Muscle of back (tissue), 11 donors: ENCODE measurements around the gene CDH23. TPM values are rescaled to one million over a fixed set of nuclear protein-coding genes. Genes with fewer than 3 reads are reported as not detected.
A peak's percentile ranks its signal among the peaks of the same experiment; 100 is the strongest.

Experiments
- DNase-seq, 3 donors: peaks; one replicate each; pipeline versions ENCODE4 v3.0.0 to v3.0.0-alpha.2; 2013
- polyA plus RNA-seq, 10 donors: library from polyadenylated mRNA; unstranded; fragments of 120-200 nt; gene quantifications; one replicate each; pipeline ENCODE4 v1.2.1, GENCODE V29; 2013; ENCODE audit not compliant: insufficient read length in 10 of 10

CDH23 gene
- polyA plus RNA-seq, 10 donors: 3.1 to 5.7 (median 4.1) TPM

DNA sequence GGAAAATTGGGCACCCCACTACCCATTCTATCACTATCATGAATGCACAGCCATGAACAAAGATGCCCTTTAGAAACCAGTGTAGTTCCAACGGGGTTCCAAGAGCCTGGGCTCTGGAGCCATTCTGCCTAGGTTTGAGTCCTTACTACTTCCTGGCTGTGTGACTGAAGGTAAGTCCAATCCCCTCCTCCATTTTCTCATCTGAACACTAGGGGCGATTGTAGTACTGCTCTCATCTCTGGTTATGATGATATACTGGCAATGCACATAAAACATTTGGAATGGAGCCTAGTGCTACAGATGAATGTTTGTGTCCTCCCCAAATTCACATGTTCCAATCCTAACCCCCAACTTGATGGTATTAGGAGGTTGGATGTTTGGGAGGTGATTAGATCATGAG is 28.1 kb upstream of the CDH23 start:
- no peak for DNase-seq

GRCh38 chr10:71369602-71370001 is 27.1 kb upstream of the CDH23 start:
- DNase-seq: no peak

DNA sequence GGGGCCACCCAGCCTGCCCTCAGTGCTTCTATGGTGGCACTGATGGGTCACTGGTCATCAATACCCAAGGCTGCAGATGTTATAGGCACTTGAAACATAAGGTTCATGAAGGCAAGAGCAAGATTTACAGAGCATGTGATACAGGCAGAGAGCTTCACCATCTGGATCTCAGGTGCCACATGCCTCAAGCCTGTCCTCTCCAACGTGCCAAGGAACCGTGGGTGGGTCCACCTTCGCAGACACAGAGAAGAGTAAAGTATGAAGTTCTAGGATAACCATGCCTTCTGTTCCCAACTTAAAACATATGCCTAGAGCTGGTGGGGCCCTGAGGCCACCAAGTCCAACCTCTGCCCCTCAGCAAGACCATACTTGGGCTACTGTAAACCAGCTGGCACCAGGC is 26.7 kb upstream of the CDH23 start:
- no peak for DNase-seq

- DNase-seq: peak in 1 of 3 donors; percentile 44
These were observed 25.0 kb upstream of the CDH23 start for GRCh38 chr10:71371750-71372166.

- DNase-seq: no peak
These were observed 23.7 kb upstream of the CDH23 start for GRCh38 chr10:71372882-71373495.

- no peak for DNase-seq
These were observed 22.1 kb upstream of the CDH23 start for GRCh38 chr10:71374481-71375233.

- no peak for DNase-seq
These were observed 20.8 kb upstream of the CDH23 start for GRCh38 chr10:71375952-71376351.

GRCh38 chr10:71378336-71379117 is 18.2 kb upstream of the CDH23 start:
- DNase-seq: no peak

GRCh38 chr10:71379118-71379766 is 17.5 kb upstream of the CDH23 start:
- DNase-seq: no peak

GRCh38 chr10:71380841-71381240 is 15.9 kb upstream of the CDH23 start:
- no peak for DNase-seq

GRCh38 chr10:71381611-71382010 is 15.1 kb upstream of the CDH23 start:
- no peak for DNase-seq

GRCh38 chr10:71382028-71382427 is 14.7 kb upstream of the CDH23 start:
- no peak for DNase-seq

GRCh38 chr10:71382757-71383156 is 14.0 kb upstream of the CDH23 start:
- DNase-seq: no peak

GRCh38 chr10:71383972-71384687 is 12.6 kb upstream of the CDH23 start:
- peak in 2 of 3 donors; percentile 44 to 66 for DNase-seq

DNA sequence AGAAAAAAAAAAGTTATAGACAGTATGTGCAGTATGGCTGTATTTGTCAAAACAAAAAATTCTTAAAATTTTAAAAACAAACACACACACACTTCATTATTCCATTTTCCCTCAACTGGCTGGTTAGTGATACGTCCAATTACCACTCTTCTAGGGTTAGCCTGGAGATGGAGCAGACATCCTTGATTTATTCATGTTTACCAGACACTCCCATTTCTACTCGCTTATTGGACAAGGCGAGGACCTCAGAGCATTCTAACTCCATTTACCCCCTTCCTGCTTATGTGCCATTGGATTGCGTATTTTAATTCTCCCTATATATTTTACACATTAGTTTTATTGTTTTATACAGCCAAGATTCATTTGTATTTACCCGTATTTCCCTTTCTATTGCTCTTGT is 8.5 kb upstream of the CDH23 start:
- no peak for DNase-seq

DNA sequence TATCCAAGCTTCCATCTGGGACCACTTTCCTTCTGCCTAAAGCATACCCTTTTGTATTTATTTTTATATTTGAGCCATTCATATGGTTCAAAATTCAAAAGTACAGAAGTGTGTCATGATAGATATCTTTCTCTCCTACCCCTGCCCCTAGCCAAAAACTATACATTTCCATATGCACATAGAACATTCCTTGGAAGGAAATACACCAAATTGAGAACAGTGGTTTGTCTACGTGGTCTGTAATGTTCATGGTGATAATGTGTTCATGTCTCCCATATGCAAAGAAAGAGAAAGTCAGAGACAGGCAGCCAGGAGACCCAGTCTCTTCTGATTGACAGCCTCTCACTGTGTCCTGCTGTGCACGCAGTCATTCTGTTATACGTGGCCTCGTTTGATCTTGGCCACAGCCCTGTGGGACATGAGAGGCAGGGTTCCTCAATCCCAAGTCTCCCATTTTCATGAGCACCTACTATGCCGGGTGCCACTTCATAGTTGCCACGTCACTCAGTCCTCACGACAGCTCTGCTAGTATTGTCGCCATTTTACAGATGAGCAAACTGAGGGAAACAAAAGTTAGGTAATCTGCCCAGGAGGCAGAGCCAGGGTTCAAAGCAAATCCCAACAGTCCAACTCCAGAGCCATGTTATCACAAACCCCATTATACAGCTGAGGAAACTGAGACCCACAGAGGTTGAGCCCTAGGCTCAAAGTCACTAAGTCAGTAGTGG is 8.0 kb upstream of the CDH23 start:
- DNase-seq: no peak

DNA sequence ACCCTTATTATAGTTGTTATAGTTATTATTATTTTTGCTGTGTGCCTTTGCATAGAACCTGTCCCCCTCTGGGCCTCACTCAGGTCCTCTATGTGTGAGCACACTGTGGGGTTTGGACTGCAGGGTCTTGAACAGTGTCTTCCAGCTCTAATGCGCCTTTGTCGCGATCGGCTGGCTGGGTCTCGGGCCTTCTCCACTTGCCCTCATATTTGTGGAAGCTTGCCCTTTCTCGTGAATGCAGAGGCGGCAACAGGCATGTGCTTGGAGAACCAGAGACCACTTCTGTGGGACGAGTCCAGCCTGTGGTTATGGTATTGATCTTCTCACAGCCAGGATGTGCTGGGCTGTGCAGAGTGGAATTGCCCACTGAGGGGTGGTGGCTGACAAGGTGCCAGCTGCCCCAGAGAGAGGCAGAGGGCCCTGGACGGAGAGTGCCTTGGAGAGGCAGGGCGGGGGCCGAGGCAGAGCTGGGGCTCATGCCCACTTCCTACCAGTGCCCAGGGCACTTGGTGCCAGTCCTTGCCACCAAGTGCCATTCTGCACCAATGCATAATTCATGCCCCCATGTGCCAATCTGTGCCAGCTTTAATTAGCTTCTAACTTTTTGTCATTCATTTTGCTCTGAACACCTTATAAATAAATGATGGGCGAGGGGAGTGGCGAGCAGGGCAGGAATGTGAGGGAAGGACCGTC is 6.8 kb upstream of the CDH23 start:
- no peak for DNase-seq

GRCh38 chr10:71390461-71390835 is 6.3 kb upstream of the CDH23 start:
- no peak for DNase-seq

DNA sequence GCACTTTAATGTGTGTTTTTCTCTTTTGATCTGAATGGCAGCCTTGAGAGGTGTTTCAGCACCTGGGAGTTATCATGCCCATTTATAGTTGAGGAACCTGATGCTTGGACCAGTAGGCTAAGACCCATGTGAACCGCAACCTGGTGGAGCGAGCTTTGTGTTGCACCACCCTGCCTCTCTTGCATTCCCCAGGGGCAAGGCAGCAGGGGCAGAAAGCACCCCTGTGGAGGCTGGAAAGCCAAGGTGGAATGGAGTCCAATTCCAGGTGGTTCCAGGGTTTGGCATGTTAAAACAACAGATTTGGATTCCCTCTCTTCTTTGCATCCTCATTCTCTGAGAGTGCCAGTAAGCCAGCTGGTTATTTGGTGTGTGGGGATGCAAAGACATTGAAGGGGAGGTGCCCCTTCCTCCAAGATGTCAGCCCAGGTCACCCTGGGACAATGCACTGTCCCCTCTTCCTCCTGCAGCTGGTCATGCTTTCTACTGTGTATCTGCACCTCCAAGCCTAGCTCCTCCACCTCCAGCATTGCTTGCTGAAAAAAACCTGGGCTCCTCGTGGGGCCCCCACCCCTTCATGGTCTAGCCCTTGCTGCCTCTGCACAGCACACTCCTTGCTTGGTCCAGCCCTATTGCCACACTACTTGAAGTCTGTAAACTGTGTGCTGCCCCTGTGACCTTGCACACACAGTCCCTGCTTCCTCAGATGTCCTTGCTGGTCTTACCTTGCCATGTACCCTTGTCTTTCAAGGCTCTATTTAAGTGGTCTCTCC is 5.6 kb upstream of the CDH23 start:
- DNase-seq: no peak

- DNase-seq: no peak
These were observed 5.0 kb upstream of the CDH23 start for GRCh38 chr10:71391701-71392100.
